GM23248 (cell line): ENCODE results near the gene CGN. TPM values are rescaled to one million over a fixed set of nuclear protein-coding genes. Genes with fewer than 3 reads are reported as not detected.

Experiments
- DNase-seq: peaks from one replicate; pipeline ENCODE4 v3.0.0-alpha.2; 2015
- H2AFZ ChIP-seq: fragments of 200-600 bp; sonication (generic); 2 replicates; pipeline ENCODE4 v1.6.1; 2016; ENCODE audit warnings: antibody characterized with exemption
- H3F3A ChIP-seq: fragments of 200-600 bp; sonication (generic); 2 replicates; pipeline ENCODE4 v1.6.1; 2016; ENCODE audit warnings: mild to moderate bottlenecking, antibody characterized with exemption, mixed run types; ENCODE audit not compliant: insufficient read depth
- H3K27ac ChIP-seq: fragments of 200-600 bp; sonication (generic); 2 replicates; pipeline ENCODE4 v1.5.1; 2016; ENCODE audit warnings: mild to moderate bottlenecking
- H3K27me3 ChIP-seq: fragments of 200-600 bp; sonication (generic); replicated peaks from 2 replicates; pipeline ENCODE4 v1.6.1; 2016; ENCODE audit warnings: mild to moderate bottlenecking; ENCODE audit not compliant: insufficient read depth
- H3K36me3 ChIP-seq: fragments of 200-600 bp; sonication (generic); 2 replicates; pipeline ENCODE4 v1.6.1; 2016; ENCODE audit warnings: low read depth, mild to moderate bottlenecking
- H3K4me1 ChIP-seq: fragments of 200-600 bp; sonication (generic); 2 replicates; pipeline ENCODE4 v1.6.1; 2016; ENCODE audit warnings: mild to moderate bottlenecking; ENCODE audit not compliant: insufficient read depth
- H3K4me2 ChIP-seq: fragments of 200-600 bp; sonication (generic); one replicate; pipeline ENCODE4 v1.6.1; 2016; ENCODE audit warnings: mild to moderate bottlenecking; ENCODE audit not compliant: unreplicated experiment
- H3K4me3 ChIP-seq: fragments of 200-600 bp; sonication (generic); 2 replicates; pipeline ENCODE4 v1.5.1; 2016; ENCODE audit warnings: mild to moderate bottlenecking
- H3K79me2 ChIP-seq: fragments of 200-600 bp; sonication (generic); 2 replicates; pipeline ENCODE4 v1.6.1; 2016; ENCODE audit warnings: mild to moderate bottlenecking; ENCODE audit not compliant: insufficient read depth
- H3K9ac ChIP-seq: fragments of 200-600 bp; sonication (generic); 2 replicates; pipeline ENCODE4 v1.6.1; 2016; ENCODE audit warnings: mild to moderate bottlenecking
- H3K9me2 ChIP-seq: fragments of 200-600 bp; sonication (generic); 2 replicates; pipeline ENCODE4 v1.6.1; 2016; ENCODE audit warnings: mixed run types, mild to moderate bottlenecking, moderate library complexity; ENCODE audit not compliant: insufficient read depth
- H3K9me3 ChIP-seq: fragments of 200-600 bp; sonication (generic); one replicate; pipeline ENCODE4 v1.6.1; 2017; ENCODE audit warnings: low read depth
- H4K20me1 ChIP-seq: fragments of 200-600 bp; sonication (generic); 2 replicates; pipeline ENCODE4 v1.6.0; 2016; ENCODE audit not compliant: insufficient read depth
- EZH2 ChIP-seq: fragments of 200-600 bp; sonication (generic); IDR thresholded peaks from 2 replicates; pipeline ENCODE4 v1.6.1; 2018; ENCODE audit warnings: antibody characterized with exemption, mild to moderate bottlenecking; ENCODE audit not compliant: insufficient read depth, poor library complexity, severe bottlenecking
- EZH2phosphoT487 ChIP-seq: fragments of 200-600 bp; sonication (generic); IDR thresholded peaks from 2 replicates; pipeline ENCODE4 v1.6.1; 2018; ENCODE audit warnings: antibody characterized with exemption, moderate library complexity, mild to moderate bottlenecking, low read depth; ENCODE audit not compliant: insufficient read depth
- WGBS, 2 experiments: methylation state at CpG; one replicate each; pipeline ENCODE4 v1.1.6; 2015 to 2017; ENCODE audit warnings: low lambda C conversion rate in 2 of 2, low coverage in 1 of 2; ENCODE audit errors: missing lambda C conversion rate in 2 of 2; 5-methylcytosine and 5-hydroxymethylcytosine counted together
- in situ Hi-C: fragments of 300-500 bp; cut with MboI; formaldehyde crosslinking; loops from 2 replicates; pipeline ENCODE4 v1.15.0; 2020
- polyA plus RNA-seq: library from polyadenylated mRNA; unstranded; fragments of >200 nt; fragmentation: Nextera tagmentation; extraction: Ambion mirVana; gene quantifications from 2 replicates; pipeline ENCODE4 v1.2.1, GENCODE V29; 2016
- total RNA-seq: library from RNA; depleted of rRNA; stranded (reverse); fragments of >200 nt; shearing (Covaris generic); gene quantifications from 2 replicates; pipeline ENCODE4 v1.2.3, GENCODE V29; 2014

The CGN gene
- total and polyA plus RNA-seq, 2 experiments from 2014 or later = not detected

DNA sequence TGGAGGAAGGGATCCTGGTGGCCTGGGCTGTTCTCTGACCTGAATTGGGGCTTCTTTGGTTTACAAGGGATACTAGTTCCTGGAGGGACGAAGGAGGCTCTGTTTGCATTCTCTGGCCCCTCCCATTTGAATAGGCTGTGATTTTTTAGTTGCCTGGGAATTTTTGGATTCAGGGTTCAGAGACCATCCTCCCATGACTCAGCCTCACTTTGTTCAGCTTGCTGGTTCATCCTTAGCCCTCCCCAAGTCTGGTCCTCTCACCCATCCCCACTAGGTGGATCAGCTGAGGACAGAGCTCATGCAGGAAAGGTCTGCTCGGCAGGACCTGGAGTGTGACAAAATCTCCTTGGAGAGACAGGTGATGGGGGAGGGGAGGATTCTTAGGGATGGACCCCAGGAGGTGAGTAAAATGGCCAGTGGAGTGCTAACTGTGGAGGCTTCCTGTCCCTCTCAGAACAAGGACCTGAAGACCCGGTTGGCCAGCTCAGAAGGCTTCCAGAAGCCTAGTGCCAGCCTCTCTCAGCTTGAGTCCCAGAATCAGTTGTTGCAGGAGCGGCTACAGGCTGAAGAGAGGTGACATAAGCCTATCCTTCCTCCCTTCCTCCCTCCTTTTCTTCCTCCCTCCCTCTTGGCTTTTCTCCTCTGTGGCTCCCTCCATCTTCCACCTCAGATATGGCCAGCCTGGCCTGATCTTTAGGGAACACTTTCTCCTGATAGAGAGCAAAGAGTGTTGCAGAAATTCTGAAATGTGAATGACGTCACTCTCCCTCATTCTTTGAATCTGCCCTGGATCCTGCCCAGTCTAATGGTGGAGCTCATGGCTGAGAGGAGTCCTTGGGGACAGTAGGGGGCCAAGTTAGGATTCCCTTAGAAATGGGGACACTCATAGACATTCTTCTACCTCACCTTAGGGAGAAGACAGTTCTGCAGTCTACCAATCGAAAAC is 24.4 kb downstream of the CGN start:
- no peak overlapping the region for H3K4me2 ChIP-seq
- H3K36me3 ChIP-seq = no peaks in the 10 kb centered on the region
- no peaks in the 10 kb centered on the region for H3K9me3 ChIP-seq
- no peaks in the 10 kb centered on the region for H3K27me3 ChIP-seq
- no peaks in the 10 kb centered on the region for H4K20me1 ChIP-seq
- H3K4me3 ChIP-seq = no peak overlapping the region
- H2AFZ ChIP-seq = no peak overlapping the region
- peaks cover 7% of the 10 kb centered on the region for H3F3A ChIP-seq
- in situ Hi-C loops = no loop called here
- H3K9ac ChIP-seq = no peak overlapping the region
- peaks cover 2% of the 10 kb centered on the region; the same call in 1 of the 2 replicates for H3K79me2 ChIP-seq
- DNase-seq = peak; percentile 65
- no peaks in the 10 kb centered on the region for H3K9me2 ChIP-seq
- 68 to 69% methylated on average over 6 of the region's 6 CpGs for WGBS, 2 experiments
- H3K4me1 ChIP-seq = peaks cover 40% of the 10 kb centered on the region
- no peak overlapping the region for H3K27ac ChIP-seq
- TF ChIP-seq EZH2 = no peak
- TF ChIP-seq EZH2phosphoT487 = no peak

DNA sequence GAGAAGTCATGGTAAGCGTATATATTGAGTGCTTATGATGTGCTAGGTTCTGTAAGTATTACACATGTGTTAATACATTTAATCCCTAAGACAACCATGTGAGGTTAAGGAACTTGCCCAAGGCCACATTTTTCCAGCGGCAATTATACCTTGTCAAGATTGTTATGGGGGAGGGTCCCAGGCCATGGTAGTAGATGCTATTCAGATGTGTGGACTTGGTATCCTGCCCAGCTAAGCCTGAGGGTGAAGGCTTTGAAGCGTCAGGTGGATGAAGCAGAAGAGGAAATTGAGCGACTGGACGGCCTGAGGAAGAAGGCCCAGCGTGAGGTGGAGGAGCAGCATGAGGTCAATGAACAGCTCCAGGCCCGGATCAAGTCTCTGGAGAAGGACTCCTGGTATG is 25.3 kb downstream of the CGN start:
- Histone ChIP-seq H3K27me3 (no peaks in the 10 kb centered on the region), H4K20me1 (no peaks in the 10 kb centered on the region), H3K9me2 (no peaks in the 10 kb centered on the region), H3K79me2 (peaks cover 11% of the 10 kb centered on the region; the same call in 1 of the 2 replicates), H3K4me2 (peak overlapping the region; percentile 23), H2AFZ (no peak overlapping the region), H3K4me1 (peaks cover 46% of the 10 kb centered on the region), H3K27ac (peak overlapping the region; percentile 17), H3K9ac (no peak overlapping the region), H3K4me3 (no peak overlapping the region), H3F3A (peaks cover 10% of the 10 kb centered on the region), H3K36me3 (no peaks in the 10 kb centered on the region), H3K9me3 (no peaks in the 10 kb centered on the region)
- no peak for DNase-seq
- WGBS, 2 experiments = 93 to 97% methylated on average over 7 of the region's 7 CpGs
- in situ Hi-C loops = no loop called here
- TF ChIP-seq EZH2phosphoT487 = no peak
- no peak for TF ChIP-seq EZH2

DNA sequence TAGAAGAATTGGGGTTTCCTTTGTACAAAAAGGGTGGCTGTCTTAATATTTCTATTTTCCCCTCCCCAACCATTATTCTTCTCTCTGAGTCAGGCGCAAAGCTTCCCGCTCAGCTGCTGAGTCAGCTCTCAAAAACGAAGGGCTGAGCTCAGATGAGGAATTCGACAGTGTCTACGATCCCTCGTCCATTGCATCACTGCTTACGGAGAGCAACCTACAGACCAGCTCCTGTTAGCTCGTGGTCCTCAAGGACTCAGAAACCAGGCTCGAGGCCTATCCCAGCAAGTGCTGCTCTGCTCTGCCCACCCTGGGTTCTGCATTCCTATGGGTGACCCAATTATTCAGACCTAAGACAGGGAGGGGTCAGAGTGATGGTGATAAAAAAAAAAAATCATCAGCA is 25.9 kb downstream of the CGN start:
- H3K9me3 ChIP-seq = no peaks in the 10 kb centered on the region
- H3K9ac ChIP-seq = peak overlapping the region; percentile 54
- TF ChIP-seq EZH2 (no peak), EZH2phosphoT487 (no peak)
- peak overlapping the region; percentile 23 for H3K4me2 ChIP-seq
- no peaks in the 10 kb centered on the region for H4K20me1 ChIP-seq
- H3K4me3 ChIP-seq = no peak overlapping the region
- H3F3A ChIP-seq = peaks cover 14% of the 10 kb centered on the region
- peaks cover 52% of the 10 kb centered on the region for H3K4me1 ChIP-seq
- no peaks in the 10 kb centered on the region for H3K27me3 ChIP-seq
- peaks cover 17% of the 10 kb centered on the region; the same call in 1 of the 2 replicates for H3K79me2 ChIP-seq
- peak; percentile 96 for DNase-seq
- in situ Hi-C loops = no loop called here
- peak overlapping the region; percentile 81 for H3K27ac ChIP-seq
- peak overlapping the region; percentile 51 for H2AFZ ChIP-seq
- H3K36me3 ChIP-seq = no peaks in the 10 kb centered on the region
- 22 to 24% methylated on average over 9 of the region's 9 CpGs for whole genome bisulfite sequencing, 2 experiments
- H3K9me2 ChIP-seq = no peaks in the 10 kb centered on the region

DNA sequence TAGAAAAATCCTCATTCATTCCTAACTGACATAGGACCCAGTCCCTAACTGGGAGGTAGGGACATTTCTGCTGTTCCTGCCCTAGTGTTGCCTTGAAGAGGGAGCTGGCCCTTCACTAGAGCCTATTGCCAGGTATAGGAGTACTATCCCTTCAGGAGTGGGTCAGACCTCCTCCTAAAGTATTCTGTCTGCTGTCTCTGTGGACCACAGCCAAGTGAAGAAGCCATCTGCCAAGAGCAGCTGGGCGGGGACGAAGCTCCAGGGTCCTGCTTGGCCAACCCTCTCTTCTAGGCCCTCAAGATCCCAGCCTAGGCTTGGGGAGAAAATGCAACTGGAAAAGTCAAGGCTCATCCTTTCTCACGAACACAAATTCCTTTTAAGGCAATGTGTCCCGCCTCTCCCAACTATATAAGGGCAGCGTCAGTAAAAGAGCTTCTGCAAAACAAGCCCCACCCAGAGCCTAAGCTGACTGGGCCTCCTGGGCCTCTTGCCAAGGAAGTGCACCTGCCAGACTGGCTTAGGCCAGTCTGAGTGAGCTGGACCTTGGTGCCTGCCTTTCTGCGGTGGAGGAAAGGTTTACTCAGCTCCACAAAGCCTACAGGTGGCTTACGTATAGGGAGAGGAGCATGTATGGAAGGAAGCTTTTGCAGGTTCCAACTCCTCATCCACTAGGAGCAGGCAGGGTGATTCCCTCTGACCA is 28.3 kb downstream of the CGN start:
- H3K4me3 ChIP-seq = peak overlapping the region; percentile 87
- peaks cover 65% of the 10 kb centered on the region for H3K4me1 ChIP-seq
- no peaks in the 10 kb centered on the region for H3K9me2 ChIP-seq
- no peak overlapping the region for H2AFZ ChIP-seq
- H3K4me2 ChIP-seq = peak overlapping the region; percentile 91
- no peak for TF ChIP-seq EZH2phosphoT487
- TF ChIP-seq EZH2 = no peak
- peak overlapping the region; percentile 37; the same call in 1 of the 2 replicates for H3K27ac ChIP-seq
- H4K20me1 ChIP-seq = no peaks in the 10 kb centered on the region
- H3F3A ChIP-seq = peaks cover 27% of the 10 kb centered on the region
- no peaks in the 10 kb centered on the region for H3K27me3 ChIP-seq
- no peak overlapping the region for H3K9ac ChIP-seq
- H3K9me3 ChIP-seq = no peaks in the 10 kb centered on the region
- in situ Hi-C loops = no loop called here
- DNase-seq = peak; percentile 91
- no peaks in the 10 kb centered on the region for H3K36me3 ChIP-seq
- 15 to 17% methylated on average over 7 of the region's 7 CpGs for WGBS, 2 experiments
- peaks cover 25% of the 10 kb centered on the region for H3K79me2 ChIP-seq
